Gastroesophageal sphincter (tissue), 4 donors: Measurements from ENCODE around the gene PNMA6F. TPM values are rescaled to one million over a fixed set of nuclear protein-coding genes. Genes with fewer than 3 reads are reported as not detected.
"Not testable (repeated sequence)": the region's sequence is repeated elsewhere in the genome, so short reads cannot be mapped to it uniquely, and the experiment has no call there.

Experiments used
- ATAC-seq: fragments of 150-250 bp; one replicate; pipeline ENCODE4 v1.9.1; 2016; ENCODE audit warnings: mild to moderate bottlenecking, moderate library complexity
- H3K27ac ChIP-seq, 4 donors: fragments of 200-600 bp; sonication (generic) in 3 of 4; 1 replicate in 3 of 4; 2 replicates in 1 of 4; pipeline ENCODE4 v1.5.1; 2016 to 2019
- H3K27me3 ChIP-seq: fragments of 200-600 bp; sonication (generic); one replicate; pipeline ENCODE4 v1.5.1; 2019
- H3K36me3 ChIP-seq, 2 donors: fragments of 200-600 bp; sonication (generic); one replicate each; pipeline ENCODE4 v1.5.1; 2019; ENCODE audit warnings: control low read depth in 1 of 2
- H3K4me1 ChIP-seq, 3 donors: fragments of 200-600 bp; sonication (generic); 1 replicate in 2 of 3; 2 replicates in 1 of 3; pipeline ENCODE4 v1.5.1; 2016 to 2019; ENCODE audit warnings: control low read depth in 2 of 3
- H3K4me3 ChIP-seq, 2 donors: fragments of 200-600 bp; sonication (generic); one replicate each; pipeline ENCODE4 v1.5.1; 2019; ENCODE audit warnings: mild to moderate bottlenecking in 1 of 2, moderate library complexity in 1 of 2
- H3K9me3 ChIP-seq, 3 donors: fragments of 200-600 bp; sonication (generic); one replicate each; pipeline ENCODE4 v1.5.1; 2017 to 2019; ENCODE audit warnings: control low read depth in 2 of 3
- WGBS, 2 donors: methylation state at CpG; one replicate each; pipeline ENCODE4 v1.1.5; 2018; ENCODE audit warnings: low coverage in 1 of 2; 5-methylcytosine and 5-hydroxymethylcytosine counted together
- small RNA-seq, 4 donors: library from RNA; depleted of rRNA; stranded (forward); fragments of <200 nt; gene quantifications; one replicate each; pipeline ENCODE3, GENCODE V24; 2016
- total RNA-seq, 4 donors: library from RNA; depleted of rRNA; stranded (reverse); fragments of >200 nt; gene quantifications; one replicate each; pipeline ENCODE4 v1.1.0, GENCODE V29; 2016

PNMA6F gene
- total RNA-seq, 4 donors from 2014 or later: not detected

DNA sequence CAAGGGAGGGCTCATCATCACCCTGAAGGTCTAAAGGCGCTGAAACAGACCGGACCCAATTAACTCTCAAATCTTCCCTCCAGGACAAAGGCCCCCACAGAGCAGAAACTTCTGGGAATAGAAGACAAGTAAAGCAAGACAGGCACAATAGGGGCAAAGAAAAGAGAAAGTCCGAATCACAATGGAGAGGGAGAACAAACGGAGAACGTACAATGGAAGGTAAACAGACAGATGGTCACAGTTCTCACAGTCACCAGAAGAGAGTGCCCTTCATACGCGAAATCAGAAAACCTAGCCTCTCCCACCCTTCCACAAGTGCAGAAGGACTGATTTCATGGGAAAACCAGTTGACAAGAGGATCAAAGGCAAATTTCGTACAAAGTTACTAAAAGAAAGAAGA, 35.9 kb downstream of the PNMA6F start:
- not testable (repeated sequence) for H3K4me3 ChIP-seq, H3K27ac ChIP-seq, H3K4me1 ChIP-seq, H3K9me3 ChIP-seq, H3K36me3 ChIP-seq, H3K27me3 ChIP-seq, ATAC-seq
- WGBS, 2 donors: no CpG with 5 or more reads among the region's 8 CpGs

- ATAC-seq, H3K4me1 ChIP-seq, H3K27ac ChIP-seq, H3K36me3 ChIP-seq, H3K9me3 ChIP-seq, H3K27me3 ChIP-seq, H3K4me3 ChIP-seq: not testable (repeated sequence)
- no CpG with 5 or more reads among the region's 8 CpGs for WGBS, 2 donors
Measured at GRCh38 chrX:153283982-153284381, 37.6 kb downstream of the PNMA6F start.

- H3K4me3 ChIP-seq, H3K9me3 ChIP-seq, H3K27ac ChIP-seq, ATAC-seq, H3K4me1 ChIP-seq, H3K27me3 ChIP-seq, H3K36me3 ChIP-seq: not testable (repeated sequence)
- no CpG with 5 or more reads among the region's 3 CpGs for WGBS, 2 donors
Measured at GRCh38 chrX:153281784-153282183, 39.8 kb downstream of the PNMA6F start.

DNA sequence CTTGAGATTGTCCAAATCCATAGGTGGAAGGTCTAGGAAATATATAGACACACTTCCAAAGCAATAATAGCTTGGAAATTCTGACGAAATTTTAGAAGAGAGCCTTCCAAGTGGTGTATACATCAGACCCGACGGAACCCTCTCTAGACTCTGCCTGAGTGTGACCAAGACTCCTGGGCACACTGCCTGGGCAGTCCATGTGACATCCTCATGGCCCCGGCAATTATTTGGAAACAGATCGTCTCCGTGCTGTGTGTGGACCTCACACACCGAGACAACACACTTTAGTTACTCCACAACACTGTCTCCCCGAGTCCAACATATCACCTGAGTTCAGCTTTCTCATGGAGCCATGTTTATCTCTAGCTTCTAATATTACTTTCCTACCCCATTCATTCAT, 42.3 kb downstream of the PNMA6F start:
- H3K27me3 ChIP-seq, H3K36me3 ChIP-seq, ATAC-seq, H3K27ac ChIP-seq, H3K4me3 ChIP-seq, H3K4me1 ChIP-seq, H3K9me3 ChIP-seq: not testable (repeated sequence)
- WGBS, 2 donors: no CpG with 5 or more reads among the region's 8 CpGs

GRCh38 chrX:153276049-153276448, 45.5 kb downstream of the PNMA6F start:
- not testable (repeated sequence) for H3K27ac ChIP-seq, H3K9me3 ChIP-seq

DNA sequence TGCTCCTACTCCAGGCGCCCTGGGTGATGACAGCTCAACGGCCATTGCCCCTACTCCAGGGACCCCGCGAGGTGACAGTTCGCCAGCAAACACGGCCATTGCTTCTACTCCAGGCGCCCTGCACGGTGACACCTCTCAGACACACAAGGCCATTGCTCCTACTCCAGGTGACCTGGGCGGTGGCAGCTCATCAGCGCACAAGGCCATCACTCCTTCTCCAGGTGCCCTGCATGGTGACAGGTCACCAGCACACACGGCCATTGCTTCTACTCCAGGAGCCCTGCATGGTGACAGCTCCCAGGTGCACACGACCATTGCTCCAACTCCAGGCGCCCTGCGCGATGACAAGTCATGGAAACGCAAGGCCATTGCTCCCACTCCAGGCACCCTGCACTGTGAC, 46.1 kb downstream of the PNMA6F start:
- H3K27me3 ChIP-seq, H3K4me3 ChIP-seq, H3K36me3 ChIP-seq, H3K9me3 ChIP-seq, H3K27ac ChIP-seq, ATAC-seq, H3K4me1 ChIP-seq: not testable (repeated sequence)
- no CpG with 5 or more reads among the region's 16 CpGs for WGBS, 2 donors

More at GRCh38 chrX:153276049-153276448, 45.5 kb downstream of the PNMA6F start:
- not testable (repeated sequence) for H3K27me3 ChIP-seq, ATAC-seq, H3K4me1 ChIP-seq, H3K4me3 ChIP-seq, H3K36me3 ChIP-seq
- WGBS, 2 donors: no CpG with 5 or more reads among the region's 14 CpGs

GRCh38 chrX:153272584-153272983, 49.0 kb downstream of the PNMA6F start:
- not testable (repeated sequence) for H3K4me3 ChIP-seq, H3K4me1 ChIP-seq, H3K36me3 ChIP-seq, H3K27ac ChIP-seq, H3K27me3 ChIP-seq, ATAC-seq, H3K9me3 ChIP-seq
- WGBS, 2 donors: no CpG with 5 or more reads among the region's 21 CpGs

- WGBS, 2 donors: no CpG with 5 or more reads among the region's 19 CpGs
- H3K4me1 ChIP-seq, H3K4me3 ChIP-seq, H3K27me3 ChIP-seq, H3K36me3 ChIP-seq, ATAC-seq, H3K27ac ChIP-seq, H3K9me3 ChIP-seq: not testable (repeated sequence)
Measured at GRCh38 chrX:153272070-153272469, 49.5 kb downstream of the PNMA6F start.

Small RNA genes lying within 50 kb of the gene (small RNA-seq; reads per million reads assigned to genes)
- gene AC152007.1: 0 reads per million in 4 donors

Other genes with a start within 250 kb of the PNMA6F start
- 1 to 10 TPM in 3 of 4 donors, under 1 TPM in 1; 0.31 to 4.2 (median 2.3) TPM for gene PNMA6A, start 249.3 kb downstream of the PNMA6F start, total RNA-seq
- not detected for gene MAGEA1, start 142.5 kb downstream of the PNMA6F start, total RNA-seq
- 10 to 100 TPM; 13.6 to 20.1 (median 16.2) TPM for gene ZNF275, start 12.4 kb upstream of the PNMA6F start, total RNA-seq
- gene PNMA6E, start 79.6 kb upstream of the PNMA6F start, total RNA-seq: not detected
- gene ZFP92, start 89.7 kb upstream of the PNMA6F start, total RNA-seq: 1 to 10 TPM; 1.5 to 3.8 (median 2.0) TPM
- 1 to 10 TPM in 2 of 4 donors, under 1 TPM in 2; 0.42 to 1.6 (median 0.87) TPM for gene TREX2, start 124.3 kb upstream of the PNMA6F start, total RNA-seq
- gene HAUS7, start 148.8 kb upstream of the PNMA6F start, total RNA-seq: 10 to 100 TPM; 20.2 to 34.0 (median 28.3) TPM
- 10 to 100 TPM; 10.4 to 49.4 (median 16.5) TPM for gene BGN, start 173.2 kb upstream of the PNMA6F start, total RNA-seq
- under 1 TPM in 3 of 4 donors, not detected in 1; 0.13 to 0.37 (median 0.31) TPM for gene ATP2B3, start 195.9 kb upstream of the PNMA6F start, total RNA-seq